SK-N-SH (cell line): ENCODE results near the gene KCTD7.
"Not testable (repeated sequence)": the region's sequence is repeated elsewhere in the genome, so short reads cannot be mapped to it uniquely, and the experiment has no call there.

Experiments
- CHD2 ChIP-seq: fragments of 150-350 bp; IDR thresholded peaks from 2 replicates; pipeline ENCODE4 v1.6.1; 2018; ENCODE audit warnings: low read length; ENCODE audit not compliant: partially characterized antibody
- EP300 ChIP-seq, 2 experiments: IDR thresholded peaks; 2 replicates each; pipeline versions ENCODE4 v1.4.0 to v1.6.1; 2012; ENCODE audit warnings: borderline replicate concordance in 1 of 2, low read depth in 1 of 2, low read length in 1 of 2
- EZH2phosphoT487 ChIP-seq: fragments of 200-600 bp; sonication (generic); IDR thresholded peaks from 2 replicates; pipeline ENCODE4 v1.6.1; 2017; ENCODE audit warnings: low read depth, mixed run types, mild to moderate bottlenecking, antibody characterized with exemption, moderate library complexity, borderline replicate concordance
- FOXM1 ChIP-seq: IDR thresholded peaks from 2 replicates; pipeline ENCODE4 v1.4.0; 2012; ENCODE audit warnings: low read depth, mild to moderate bottlenecking
- POLR2AphosphoS5 ChIP-seq: IDR thresholded peaks from 2 replicates; pipeline ENCODE4 v1.6.1; 2012; ENCODE audit warnings: low read depth, low read length
- RAD21 ChIP-seq: IDR thresholded peaks from 2 replicates; pipeline ENCODE4 v1.6.1; 2012; ENCODE audit warnings: mild to moderate bottlenecking, low read length
- SIN3A ChIP-seq: IDR thresholded peaks from 2 replicates; pipeline ENCODE4 v1.6.1; 2012; ENCODE audit warnings: low read depth, mild to moderate bottlenecking, low read length, moderate library complexity, borderline replicate concordance
- TAF1 ChIP-seq: IDR thresholded peaks from 2 replicates; pipeline ENCODE4 v1.6.1; 2012; ENCODE audit warnings: low read depth, mild to moderate bottlenecking, low read length, moderate library complexity, borderline replicate concordance
- TF ChIP-seq, protein P1 (sequence below): fragments of 150-350 bp; IDR thresholded peaks from 2 replicates; pipeline ENCODE4 v1.6.1; 2017; ENCODE audit warnings: antibody characterized with exemption, low read length, low read depth, borderline replicate concordance
- TF ChIP-seq, protein P2 (sequence below): IDR thresholded peaks from 2 replicates; pipeline ENCODE4 v1.6.1; 2012; ENCODE audit warnings: mild to moderate bottlenecking, low read depth, low read length, moderate library complexity
- TF ChIP-seq, protein P3 (sequence below): fragments of 200-600 bp; sonication (generic); IDR thresholded peaks from 2 replicates; pipeline ENCODE4 v1.6.1; 2017; ENCODE audit warnings: antibody characterized with exemption, mild to moderate bottlenecking, moderate library complexity
- TF ChIP-seq, protein P4 (sequence below): fragments of 150-350 bp; IDR thresholded peaks from 2 replicates; pipeline ENCODE4 v1.6.1; 2016; ENCODE audit warnings: mild to moderate bottlenecking, low read depth, low read length
- TF ChIP-seq, protein P5 (sequence below): IDR thresholded peaks from 2 replicates; pipeline ENCODE4 v1.4.0; 2012; ENCODE audit warnings: low read depth

DNA sequence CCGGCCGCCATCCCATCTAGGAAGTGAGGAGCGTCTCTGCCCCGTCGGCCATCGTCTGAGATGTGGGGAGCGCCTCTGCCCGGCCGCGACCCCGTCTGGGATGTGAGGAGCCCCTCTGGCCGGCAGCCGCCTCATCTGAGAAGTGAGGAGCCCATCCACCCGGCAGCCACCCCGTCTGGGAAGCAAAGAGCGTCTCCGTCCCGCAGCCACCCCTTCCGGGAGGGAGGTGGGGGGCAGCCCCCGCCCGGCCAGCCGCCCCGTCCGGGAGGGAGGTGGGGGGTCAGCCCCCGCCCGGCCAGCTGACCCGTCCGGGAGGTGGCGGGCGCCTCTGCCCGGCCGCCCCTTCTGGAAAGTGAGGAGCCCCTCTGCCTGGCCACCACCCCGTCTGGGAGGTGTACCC, 14.1 kb upstream of the KCTD7 start:
- not testable (repeated sequence) for TF ChIP-seq RAD21; TAF1; POLR2AphosphoS5; EP300 (IDR thresholded peaks at IDR 0.05; ENCODE audit: borderline replicate concordance in 1 of 2, low read depth in 1 of 2, low read length in 1 of 2); FOXM1; EZH2phosphoT487; CHD2; SIN3A
- TF ChIP-seq, protein P1, sequence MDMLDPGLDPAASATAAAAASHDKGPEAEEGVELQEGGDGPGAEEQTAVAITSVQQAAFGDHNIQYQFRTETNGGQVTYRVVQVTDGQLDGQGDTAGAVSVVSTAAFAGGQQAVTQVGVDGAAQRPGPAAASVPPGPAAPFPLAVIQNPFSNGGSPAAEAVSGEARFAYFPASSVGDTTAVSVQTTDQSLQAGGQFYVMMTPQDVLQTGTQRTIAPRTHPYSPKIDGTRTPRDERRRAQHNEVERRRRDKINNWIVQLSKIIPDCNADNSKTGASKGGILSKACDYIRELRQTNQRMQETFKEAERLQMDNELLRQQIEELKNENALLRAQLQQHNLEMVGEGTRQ = not testable (repeated sequence)
- TF ChIP-seq, protein P2, sequence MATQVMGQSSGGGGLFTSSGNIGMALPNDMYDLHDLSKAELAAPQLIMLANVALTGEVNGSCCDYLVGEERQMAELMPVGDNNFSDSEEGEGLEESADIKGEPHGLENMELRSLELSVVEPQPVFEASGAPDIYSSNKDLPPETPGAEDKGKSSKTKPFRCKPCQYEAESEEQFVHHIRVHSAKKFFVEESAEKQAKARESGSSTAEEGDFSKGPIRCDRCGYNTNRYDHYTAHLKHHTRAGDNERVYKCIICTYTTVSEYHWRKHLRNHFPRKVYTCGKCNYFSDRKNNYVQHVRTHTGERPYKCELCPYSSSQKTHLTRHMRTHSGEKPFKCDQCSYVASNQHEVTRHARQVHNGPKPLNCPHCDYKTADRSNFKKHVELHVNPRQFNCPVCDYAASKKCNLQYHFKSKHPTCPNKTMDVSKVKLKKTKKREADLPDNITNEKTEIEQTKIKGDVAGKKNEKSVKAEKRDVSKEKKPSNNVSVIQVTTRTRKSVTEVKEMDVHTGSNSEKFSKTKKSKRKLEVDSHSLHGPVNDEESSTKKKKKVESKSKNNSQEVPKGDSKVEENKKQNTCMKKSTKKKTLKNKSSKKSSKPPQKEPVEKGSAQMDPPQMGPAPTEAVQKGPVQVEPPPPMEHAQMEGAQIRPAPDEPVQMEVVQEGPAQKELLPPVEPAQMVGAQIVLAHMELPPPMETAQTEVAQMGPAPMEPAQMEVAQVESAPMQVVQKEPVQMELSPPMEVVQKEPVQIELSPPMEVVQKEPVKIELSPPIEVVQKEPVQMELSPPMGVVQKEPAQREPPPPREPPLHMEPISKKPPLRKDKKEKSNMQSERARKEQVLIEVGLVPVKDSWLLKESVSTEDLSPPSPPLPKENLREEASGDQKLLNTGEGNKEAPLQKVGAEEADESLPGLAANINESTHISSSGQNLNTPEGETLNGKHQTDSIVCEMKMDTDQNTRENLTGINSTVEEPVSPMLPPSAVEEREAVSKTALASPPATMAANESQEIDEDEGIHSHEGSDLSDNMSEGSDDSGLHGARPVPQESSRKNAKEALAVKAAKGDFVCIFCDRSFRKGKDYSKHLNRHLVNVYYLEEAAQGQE = not testable (repeated sequence)
- TF ChIP-seq, protein P3, sequence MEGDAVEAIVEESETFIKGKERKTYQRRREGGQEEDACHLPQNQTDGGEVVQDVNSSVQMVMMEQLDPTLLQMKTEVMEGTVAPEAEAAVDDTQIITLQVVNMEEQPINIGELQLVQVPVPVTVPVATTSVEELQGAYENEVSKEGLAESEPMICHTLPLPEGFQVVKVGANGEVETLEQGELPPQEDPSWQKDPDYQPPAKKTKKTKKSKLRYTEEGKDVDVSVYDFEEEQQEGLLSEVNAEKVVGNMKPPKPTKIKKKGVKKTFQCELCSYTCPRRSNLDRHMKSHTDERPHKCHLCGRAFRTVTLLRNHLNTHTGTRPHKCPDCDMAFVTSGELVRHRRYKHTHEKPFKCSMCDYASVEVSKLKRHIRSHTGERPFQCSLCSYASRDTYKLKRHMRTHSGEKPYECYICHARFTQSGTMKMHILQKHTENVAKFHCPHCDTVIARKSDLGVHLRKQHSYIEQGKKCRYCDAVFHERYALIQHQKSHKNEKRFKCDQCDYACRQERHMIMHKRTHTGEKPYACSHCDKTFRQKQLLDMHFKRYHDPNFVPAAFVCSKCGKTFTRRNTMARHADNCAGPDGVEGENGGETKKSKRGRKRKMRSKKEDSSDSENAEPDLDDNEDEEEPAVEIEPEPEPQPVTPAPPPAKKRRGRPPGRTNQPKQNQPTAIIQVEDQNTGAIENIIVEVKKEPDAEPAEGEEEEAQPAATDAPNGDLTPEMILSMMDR = not testable (repeated sequence)
- TF ChIP-seq, protein P4, sequence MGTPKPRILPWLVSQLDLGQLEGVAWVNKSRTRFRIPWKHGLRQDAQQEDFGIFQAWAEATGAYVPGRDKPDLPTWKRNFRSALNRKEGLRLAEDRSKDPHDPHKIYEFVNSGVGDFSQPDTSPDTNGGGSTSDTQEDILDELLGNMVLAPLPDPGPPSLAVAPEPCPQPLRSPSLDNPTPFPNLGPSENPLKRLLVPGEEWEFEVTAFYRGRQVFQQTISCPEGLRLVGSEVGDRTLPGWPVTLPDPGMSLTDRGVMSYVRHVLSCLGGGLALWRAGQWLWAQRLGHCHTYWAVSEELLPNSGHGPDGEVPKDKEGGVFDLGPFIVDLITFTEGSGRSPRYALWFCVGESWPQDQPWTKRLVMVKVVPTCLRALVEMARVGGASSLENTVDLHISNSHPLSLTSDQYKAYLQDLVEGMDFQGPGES = not testable (repeated sequence)
- TF ChIP-seq, protein P5, sequence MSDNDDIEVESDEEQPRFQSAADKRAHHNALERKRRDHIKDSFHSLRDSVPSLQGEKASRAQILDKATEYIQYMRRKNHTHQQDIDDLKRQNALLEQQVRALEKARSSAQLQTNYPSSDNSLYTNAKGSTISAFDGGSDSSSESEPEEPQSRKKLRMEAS = not testable (repeated sequence)
